ENCODE data around the gene CDH12. TPM values are rescaled to one million over a fixed set of nuclear protein-coding genes. Genes with fewer than 3 reads are reported as not detected.

The CDH12 gene
- total RNA-seq, 1 donor from 2014 or later, result 0.26 TPM

- Mint-ChIP-seq H3K27ac (ENCODE audit: unreplicated experiment) (no peak overlapping the region), H3K4me1 (ENCODE audit: unreplicated experiment) (no peaks in the 10 kb centered on the region), H3K36me3 (ENCODE audit: low read depth, unreplicated experiment) (no peaks in the 10 kb centered on the region), H3K27me3 (ENCODE audit: unreplicated experiment) (no peaks in the 10 kb centered on the region), H3K9me3 (ENCODE audit: unreplicated experiment) (no peaks in the 10 kb centered on the region), H3K4me3 (ENCODE audit: unreplicated experiment) (no peak overlapping the region)
- no peak for DNase-seq (ENCODE audit: low spot score)
- TF ChIP-seq, protein P1, sequence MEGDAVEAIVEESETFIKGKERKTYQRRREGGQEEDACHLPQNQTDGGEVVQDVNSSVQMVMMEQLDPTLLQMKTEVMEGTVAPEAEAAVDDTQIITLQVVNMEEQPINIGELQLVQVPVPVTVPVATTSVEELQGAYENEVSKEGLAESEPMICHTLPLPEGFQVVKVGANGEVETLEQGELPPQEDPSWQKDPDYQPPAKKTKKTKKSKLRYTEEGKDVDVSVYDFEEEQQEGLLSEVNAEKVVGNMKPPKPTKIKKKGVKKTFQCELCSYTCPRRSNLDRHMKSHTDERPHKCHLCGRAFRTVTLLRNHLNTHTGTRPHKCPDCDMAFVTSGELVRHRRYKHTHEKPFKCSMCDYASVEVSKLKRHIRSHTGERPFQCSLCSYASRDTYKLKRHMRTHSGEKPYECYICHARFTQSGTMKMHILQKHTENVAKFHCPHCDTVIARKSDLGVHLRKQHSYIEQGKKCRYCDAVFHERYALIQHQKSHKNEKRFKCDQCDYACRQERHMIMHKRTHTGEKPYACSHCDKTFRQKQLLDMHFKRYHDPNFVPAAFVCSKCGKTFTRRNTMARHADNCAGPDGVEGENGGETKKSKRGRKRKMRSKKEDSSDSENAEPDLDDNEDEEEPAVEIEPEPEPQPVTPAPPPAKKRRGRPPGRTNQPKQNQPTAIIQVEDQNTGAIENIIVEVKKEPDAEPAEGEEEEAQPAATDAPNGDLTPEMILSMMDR (IDR thresholded peaks at IDR 0.05; ENCODE audit: unreplicated experiment), result no peak
These were observed 146.2 kb downstream of the CDH12 start for GRCh38 chr5:22706901-22707300.

DNA sequence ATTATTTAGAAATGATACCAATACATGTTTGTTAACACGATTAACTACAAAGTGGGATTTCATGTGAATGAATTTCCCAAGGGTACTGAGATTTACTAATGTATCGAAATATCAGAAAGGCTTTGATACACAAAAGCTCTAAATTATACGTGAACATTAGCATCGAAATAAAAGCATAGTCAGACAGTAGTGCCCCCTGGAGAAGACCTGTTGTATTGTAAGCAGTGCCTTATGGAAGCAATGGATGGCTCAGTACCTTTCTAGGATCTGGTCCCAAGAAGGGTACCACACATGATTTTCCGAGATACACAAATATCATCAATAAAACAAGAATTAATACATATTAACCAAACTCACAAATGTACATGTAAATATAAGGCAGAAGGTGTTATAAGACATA lies 153.8 kb downstream of the CDH12 start:
- H3K27me3 Mint-ChIP-seq (ENCODE audit: unreplicated experiment), result no peaks in the 10 kb centered on the region
- no peak for DNase-seq (ENCODE audit: low spot score)
- H3K9me3 Mint-ChIP-seq (ENCODE audit: unreplicated experiment), result no peaks in the 10 kb centered on the region
- no peak overlapping the region for H3K4me3 Mint-ChIP-seq (ENCODE audit: unreplicated experiment)
- H3K36me3 Mint-ChIP-seq (ENCODE audit: low read depth, unreplicated experiment), result no peaks in the 10 kb centered on the region
- TF ChIP-seq, protein P1 (IDR thresholded peaks at IDR 0.05; ENCODE audit: unreplicated experiment), result no peak
- no peak overlapping the region for H3K27ac Mint-ChIP-seq (ENCODE audit: unreplicated experiment)
- H3K4me1 Mint-ChIP-seq (ENCODE audit: unreplicated experiment), result no peaks in the 10 kb centered on the region

- Mint-ChIP-seq H3K9me3 (ENCODE audit: unreplicated experiment) (no peaks in the 10 kb centered on the region), H3K27ac (ENCODE audit: unreplicated experiment) (no peak overlapping the region), H3K27me3 (ENCODE audit: unreplicated experiment) (peaks cover 3% of the 10 kb centered on the region), H3K4me3 (ENCODE audit: unreplicated experiment) (no peak overlapping the region), H3K4me1 (ENCODE audit: unreplicated experiment) (no peaks in the 10 kb centered on the region), H3K36me3 (ENCODE audit: low read depth, unreplicated experiment) (no peaks in the 10 kb centered on the region)
- TF ChIP-seq, protein P1 (IDR thresholded peaks at IDR 0.05; ENCODE audit: unreplicated experiment), result no peak
- DNase-seq (ENCODE audit: low spot score), result no peak
These were observed 160.0 kb downstream of the CDH12 start for GRCh38 chr5:22693121-22693520.

DNA sequence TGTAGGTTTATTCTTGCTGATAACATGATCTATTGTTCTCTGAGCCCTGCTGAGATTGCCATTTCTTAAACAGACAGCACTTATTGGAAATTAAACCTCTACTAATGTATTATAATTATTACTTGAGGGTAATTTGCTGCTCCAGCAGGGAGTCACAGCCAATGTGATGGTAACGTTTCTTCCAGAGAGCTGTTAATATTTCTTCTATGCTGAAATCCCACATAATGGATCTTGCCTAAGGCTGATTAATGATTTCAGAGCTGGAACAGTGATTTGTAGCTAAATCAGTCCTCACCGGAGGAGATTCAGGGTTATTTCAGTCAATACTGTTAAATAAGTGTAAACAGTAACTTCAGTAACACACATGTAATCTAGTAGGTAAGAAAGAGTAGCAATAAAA lies 170.1 kb downstream of the CDH12 start:
- Mint-ChIP-seq H3K4me1 (ENCODE audit: unreplicated experiment) (no peaks in the 10 kb centered on the region), H3K27me3 (ENCODE audit: unreplicated experiment) (no peaks in the 10 kb centered on the region), H3K27ac (ENCODE audit: unreplicated experiment) (no peak overlapping the region)

GRCh38 chr5:22678886-22679285 lies 174.3 kb downstream of the CDH12 start:
- Mint-ChIP-seq H3K36me3 (ENCODE audit: low read depth, unreplicated experiment) (no peaks in the 10 kb centered on the region), H3K4me1 (ENCODE audit: unreplicated experiment) (no peaks in the 10 kb centered on the region), H3K9me3 (ENCODE audit: unreplicated experiment) (no peaks in the 10 kb centered on the region), H3K27ac (ENCODE audit: unreplicated experiment) (no peak overlapping the region), H3K4me3 (ENCODE audit: unreplicated experiment) (no peak overlapping the region), H3K27me3 (ENCODE audit: unreplicated experiment) (no peaks in the 10 kb centered on the region)
- no peak for DNase-seq (ENCODE audit: low spot score)
- TF ChIP-seq, protein P1 (IDR thresholded peaks at IDR 0.05; ENCODE audit: unreplicated experiment), result no peak

More for the DNA sequence above, 170.1 kb downstream of the CDH12 start:
- no peaks in the 10 kb centered on the region for H3K9me3 Mint-ChIP-seq (ENCODE audit: unreplicated experiment)
- no peaks in the 10 kb centered on the region for H3K36me3 Mint-ChIP-seq (ENCODE audit: low read depth, unreplicated experiment)
- DNase-seq (ENCODE audit: low spot score), result no peak
- no peak overlapping the region for H3K4me3 Mint-ChIP-seq (ENCODE audit: unreplicated experiment)
- TF ChIP-seq, protein P1 (IDR thresholded peaks at IDR 0.05; ENCODE audit: unreplicated experiment), result no peak

All from endothelial cell (in vitro differentiated cells).